ENCODE data around the gene RELN. TPM values are rescaled to one million over a fixed set of nuclear protein-coding genes. Genes with fewer than 3 reads are reported as not detected.

Gene RELN
- total and polyA plus RNA-seq, 10 donors = 0.03 to 7.6 (median 1.0) TPM

- no peak for DNase-seq
- H3K36me3 ChIP-seq = no peaks in the 10 kb centered on the region
- no peak overlapping the region for H3K4me3 ChIP-seq
- intact Hi-C loops (cut with DNase I; ENCODE audit: low total_unique reads) = no loop called here
- no peaks in the 10 kb centered on the region for H3K4me1 ChIP-seq
- peaks cover 0 to 5% (median 0%) of the 10 kb centered on the region in 7 donors for H3K27me3 ChIP-seq (replicated peaks in 1 of 7)
- H3K9me3 ChIP-seq = no peaks in the 10 kb centered on the region
- TF ChIP-seq POLR2AphosphoS5 (IDR thresholded peaks at IDR 0.05) = no peak
- no peak for TF ChIP-seq CTCF (IDR thresholded peaks at IDR 0.05 in 8 of 11, conservative IDR thresholded peaks at IDR 0.05 in 3 of 11)
- no peak for TF ChIP-seq POLR2A (IDR thresholded peaks at IDR 0.05)
- WGBS, 5 donors = 36 to 70% (median 68%) methylated on average over 1 of the region's 1 CpG
- H3K27ac ChIP-seq = no peak overlapping the region
Observed at GRCh38 chr7:103921692-103922091, 67.8 kb downstream of the RELN start.

GRCh38 chr7:103919272-103919868 lies 70.1 kb downstream of the RELN start:
- TF ChIP-seq POLR2AphosphoS5 (IDR thresholded peaks at IDR 0.05) (no peak), CTCF (IDR thresholded peaks at IDR 0.05 in 8 of 11, conservative IDR thresholded peaks at IDR 0.05 in 3 of 11) (no peak), POLR2A (IDR thresholded peaks at IDR 0.05) (no peak)
- no peaks in the 10 kb centered on the region for H3K36me3 ChIP-seq
- 35 to 47% (median 37%) methylated on average over 8 of the region's 8 CpGs for WGBS, 5 donors

GRCh38 chr7:103918631-103919271 lies 70.7 kb downstream of the RELN start:
- H3K36me3 ChIP-seq = no peaks in the 10 kb centered on the region
- no peaks in the 10 kb centered on the region for H3K4me1 ChIP-seq
- no peaks in the 10 kb centered on the region for H3K9me3 ChIP-seq
- TF ChIP-seq POLR2A (IDR thresholded peaks at IDR 0.05) (no peak), POLR2AphosphoS5 (IDR thresholded peaks at IDR 0.05) (no peak), CTCF (IDR thresholded peaks at IDR 0.05 in 8 of 11, conservative IDR thresholded peaks at IDR 0.05 in 3 of 11) (no peak)
- intact Hi-C loops (cut with DNase I; ENCODE audit: low total_unique reads) = no loop called here
- 59 to 72% (median 63%) methylated on average over 5 of the region's 5 CpGs for WGBS, 5 donors
- H3K4me3 ChIP-seq = no peak overlapping the region
- H3K27ac ChIP-seq = no peak overlapping the region
- peaks cover 0 to 5% (median 0%) of the 10 kb centered on the region in 7 donors for H3K27me3 ChIP-seq (replicated peaks in 1 of 7)
- no peak for DNase-seq

More at GRCh38 chr7:103919272-103919868, 70.1 kb downstream of the RELN start:
- no peaks in the 10 kb centered on the region for H3K9me3 ChIP-seq
- H3K4me3 ChIP-seq = no peak overlapping the region
- no peak overlapping the region for H3K27ac ChIP-seq
- H3K27me3 ChIP-seq (replicated peaks in 1 of 7) = peaks cover 0 to 5% (median 0%) of the 10 kb centered on the region in 7 donors
- intact Hi-C loops (cut with DNase I; ENCODE audit: low total_unique reads) = no loop called here
- DNase-seq = no peak
- H3K4me1 ChIP-seq = no peaks in the 10 kb centered on the region

GRCh38 chr7:103915680-103916357 lies 73.6 kb downstream of the RELN start:
- 40 to 59% (median 52%) methylated on average over 1 of the region's 1 CpG for WGBS, 5 donors
- Histone ChIP-seq H3K27me3 (replicated peaks in 1 of 7) (peaks cover 0 to 2% (median 0%) of the 10 kb centered on the region in 7 donors), H3K36me3 (no peaks in the 10 kb centered on the region), H3K9me3 (no peaks in the 10 kb centered on the region), H3K27ac (no peak overlapping the region), H3K4me1 (no peaks in the 10 kb centered on the region), H3K4me3 (no peak overlapping the region)
- no peak for DNase-seq
- intact Hi-C loops (cut with DNase I; ENCODE audit: low total_unique reads) = no loop called here
- no peak for TF ChIP-seq CTCF (IDR thresholded peaks at IDR 0.05 in 8 of 11, conservative IDR thresholded peaks at IDR 0.05 in 3 of 11)
- TF ChIP-seq POLR2A (IDR thresholded peaks at IDR 0.05) = no peak
- no peak for TF ChIP-seq POLR2AphosphoS5 (IDR thresholded peaks at IDR 0.05)

All from spleen (tissue), 11 donors.